Subcutaneous abdominal adipose tissue (tissue), 5 donors: Measurements from ENCODE around the gene CNDP2.

Experiments used
- H3K27ac ChIP-seq: one replicate; pipeline ENCODE4 v1.7.0; 2013; ENCODE audit warnings: low read depth, mild to moderate bottlenecking, inconsistent platforms, low read length, moderate library complexity
- H3K27me3 ChIP-seq, 5 donors: one replicate each; pipeline ENCODE4 v1.7.0; 2013; ENCODE audit warnings: low read length in 5 of 5, inconsistent platforms in 1 of 5; ENCODE audit not compliant: control insufficient read depth in 5 of 5, insufficient read depth in 4 of 5
- H3K36me3 ChIP-seq, 5 donors: one replicate each; pipeline ENCODE4 v1.7.0; 2013; ENCODE audit warnings: low read length in 5 of 5; ENCODE audit not compliant: control insufficient read depth in 5 of 5, insufficient read depth in 5 of 5
- H3K4me1 ChIP-seq, 5 donors: one replicate each; pipeline ENCODE4 v1.7.0; 2013; ENCODE audit warnings: low read length in 5 of 5, mild to moderate bottlenecking in 3 of 5, moderate library complexity in 1 of 5; ENCODE audit not compliant: control insufficient read depth in 5 of 5, insufficient read depth in 5 of 5
- H3K4me3 ChIP-seq, 5 donors: one replicate each; pipeline ENCODE4 v1.7.0; 2013; ENCODE audit warnings: low read length in 5 of 5, low read depth in 1 of 5
- H3K9ac ChIP-seq, 5 donors: one replicate each; pipeline ENCODE4 v1.7.0; 2013; ENCODE audit warnings: low read length in 5 of 5, mild to moderate bottlenecking in 4 of 5, moderate library complexity in 3 of 5
- H3K9me3 ChIP-seq, 5 donors: one replicate each; pipeline ENCODE4 v1.7.0; 2013; ENCODE audit warnings: low read length in 5 of 5; ENCODE audit not compliant: control insufficient read depth in 5 of 5
- donor health status: healthy.
- donor health status: healthy.
- donor health status: healthy.
- donor health status: healthy.
- donor health status: healthy.

Gene CNDP2

DNA sequence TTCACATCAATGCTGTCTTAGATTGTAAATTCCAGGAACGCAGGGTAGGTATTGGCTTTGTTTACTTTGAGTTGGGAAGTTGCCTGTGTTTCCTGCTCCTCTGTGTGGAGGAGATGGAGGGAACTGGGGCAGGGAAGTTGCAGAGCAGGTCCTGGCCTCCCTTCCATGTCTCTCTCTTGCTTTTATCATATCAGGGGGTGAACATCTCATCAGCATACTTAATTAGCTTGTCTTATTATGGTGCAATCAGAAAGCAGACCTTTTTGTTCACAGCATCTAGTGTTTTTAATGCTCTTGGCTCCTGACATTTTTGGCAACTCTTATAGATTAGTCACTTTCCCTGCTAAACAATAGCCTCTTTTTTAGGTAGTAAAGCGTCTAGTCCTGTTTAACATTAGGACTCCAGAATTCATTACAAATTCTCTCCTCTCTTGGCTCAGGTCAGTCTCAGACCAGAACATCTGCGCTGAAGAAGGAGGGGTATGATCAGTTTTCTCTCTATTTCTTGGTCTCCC lies 27.6 kb upstream of the CNDP2 start:
- Histone ChIP-seq H3K36me3 (no peaks in the 10 kb centered on the region), H3K9me3 (peaks cover 0 to 8% (median 0%) of the 10 kb centered on the region in 5 donors), H3K27me3 (no peaks in the 10 kb centered on the region), H3K4me3 (no peak overlapping the region), H3K4me1 (peaks cover 0 to 11% (median 2%) of the 10 kb centered on the region in 5 donors), H3K9ac (no peak overlapping the region), H3K27ac (no peak overlapping the region)

DNA sequence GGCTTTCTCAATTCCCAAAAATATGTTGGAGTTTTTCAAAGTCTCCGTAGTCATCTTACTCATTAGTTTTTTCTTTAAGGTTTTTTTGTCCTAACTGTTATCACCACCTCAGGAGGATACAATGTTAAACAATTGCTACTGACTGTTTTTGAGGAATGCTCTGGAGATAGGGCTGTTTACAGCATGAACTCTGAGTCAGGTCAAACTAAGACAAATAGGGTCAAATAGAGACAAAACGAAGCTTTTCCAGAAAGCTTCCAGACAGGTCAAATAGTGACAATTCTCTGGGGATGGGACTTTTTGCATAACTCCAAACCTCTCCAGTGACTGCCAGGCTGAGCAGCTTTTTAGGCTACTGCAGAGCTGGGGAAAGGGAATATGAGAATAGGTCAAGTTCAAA lies 23.9 kb upstream of the CNDP2 start:
- no peaks in the 10 kb centered on the region for H3K27me3 ChIP-seq
- no peak overlapping the region for H3K4me3 ChIP-seq
- no peak overlapping the region for H3K27ac ChIP-seq
- no peak overlapping the region for H3K9ac ChIP-seq
- H3K4me1 ChIP-seq = peaks cover 0 to 11% (median 2%) of the 10 kb centered on the region in 5 donors
- H3K9me3 ChIP-seq = peaks cover 0 to 8% (median 0%) of the 10 kb centered on the region in 5 donors
- no peaks in the 10 kb centered on the region for H3K36me3 ChIP-seq

GRCh38 chr18:74473976-74474640 lies 22.1 kb upstream of the CNDP2 start:
- no peak overlapping the region for H3K9ac ChIP-seq
- H3K4me1 ChIP-seq = peaks cover 0 to 3% (median under 1%) of the 10 kb centered on the region in 5 donors
- no peaks in the 10 kb centered on the region for H3K36me3 ChIP-seq
- H3K27me3 ChIP-seq = no peaks in the 10 kb centered on the region
- H3K9me3 ChIP-seq = peaks cover 0 to 8% (median 0%) of the 10 kb centered on the region in 5 donors
- H3K4me3 ChIP-seq = no peak overlapping the region
- no peak overlapping the region for H3K27ac ChIP-seq

DNA sequence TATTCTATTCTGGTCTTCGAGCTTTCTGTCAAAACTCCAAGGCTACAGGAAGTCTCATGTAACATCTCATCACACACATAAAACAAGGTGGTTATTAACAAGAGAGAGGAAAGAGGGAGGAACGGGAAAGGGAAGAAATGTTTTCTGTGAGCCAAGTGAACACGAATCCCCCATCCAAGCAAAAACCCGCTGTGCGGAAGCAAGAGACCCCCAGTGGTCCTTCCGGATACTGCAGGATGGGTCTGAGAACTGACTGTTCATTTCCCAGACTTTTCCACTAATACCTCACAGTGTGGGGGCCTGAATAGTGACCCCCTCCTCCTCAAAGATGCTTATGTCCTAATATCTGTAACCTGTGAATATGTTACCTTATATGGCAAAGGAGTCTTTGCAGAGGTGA lies 20.0 kb upstream of the CNDP2 start:
- no peaks in the 10 kb centered on the region for H3K36me3 ChIP-seq
- no peaks in the 10 kb centered on the region for H3K27me3 ChIP-seq
- no peak overlapping the region for H3K4me3 ChIP-seq
- H3K4me1 ChIP-seq = peaks cover 0 to 8% (median 2%) of the 10 kb centered on the region in 5 donors
- H3K9me3 ChIP-seq = no peaks in the 10 kb centered on the region
- H3K9ac ChIP-seq = no peak overlapping the region
- H3K27ac ChIP-seq = no peak overlapping the region

DNA sequence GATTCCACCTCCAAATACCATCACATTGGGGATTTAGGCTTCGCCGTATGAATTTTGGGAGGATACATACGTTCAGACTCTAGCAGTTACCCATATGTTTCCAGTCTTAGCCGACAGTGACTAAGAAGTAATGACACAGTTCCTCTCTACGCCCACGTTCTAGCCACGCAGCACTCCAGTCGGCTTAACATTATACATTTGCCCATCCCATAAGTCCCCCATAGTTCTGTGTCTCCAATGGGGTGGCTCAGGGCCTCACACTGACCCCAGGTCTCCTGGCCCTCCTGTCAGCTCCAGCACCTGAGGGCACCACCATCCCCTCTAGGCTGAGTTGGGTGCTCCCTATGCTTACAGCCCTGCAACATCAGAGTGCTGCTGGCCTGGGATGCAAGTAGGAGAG lies 18.4 kb upstream of the CNDP2 start:
- Histone ChIP-seq H3K4me3 (no peak overlapping the region), H3K27me3 (no peaks in the 10 kb centered on the region), H3K27ac (no peak overlapping the region), H3K4me1 (peaks cover 0 to 8% (median 2%) of the 10 kb centered on the region in 5 donors), H3K36me3 (no peaks in the 10 kb centered on the region), H3K9me3 (no peaks in the 10 kb centered on the region), H3K9ac (no peak overlapping the region)

DNA sequence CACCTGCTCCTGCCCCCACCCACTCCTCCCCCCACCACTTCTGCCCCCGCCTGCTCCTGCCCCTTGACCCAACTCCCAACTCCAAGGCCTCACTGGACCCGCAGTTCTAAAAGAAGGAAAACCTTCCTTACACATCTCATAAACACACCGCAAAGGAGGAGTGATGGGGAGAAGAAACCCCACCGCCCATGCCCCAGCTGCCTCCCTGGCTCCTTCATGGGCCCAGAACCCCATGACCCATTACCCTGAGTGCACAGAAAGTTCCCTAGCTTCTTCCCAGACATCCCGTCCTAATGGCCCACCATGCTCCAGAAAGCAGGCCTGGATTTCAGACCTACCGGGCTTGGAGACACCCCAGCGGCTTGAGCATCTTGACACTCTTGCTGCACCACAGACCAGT lies 17.8 kb upstream of the CNDP2 start:
- no peaks in the 10 kb centered on the region for H3K36me3 ChIP-seq
- peaks cover 0 to 8% (median 2%) of the 10 kb centered on the region in 5 donors for H3K4me1 ChIP-seq
- H3K9ac ChIP-seq = no peak overlapping the region
- no peak overlapping the region for H3K4me3 ChIP-seq
- H3K9me3 ChIP-seq = no peaks in the 10 kb centered on the region
- H3K27ac ChIP-seq = no peak overlapping the region
- no peaks in the 10 kb centered on the region for H3K27me3 ChIP-seq

DNA sequence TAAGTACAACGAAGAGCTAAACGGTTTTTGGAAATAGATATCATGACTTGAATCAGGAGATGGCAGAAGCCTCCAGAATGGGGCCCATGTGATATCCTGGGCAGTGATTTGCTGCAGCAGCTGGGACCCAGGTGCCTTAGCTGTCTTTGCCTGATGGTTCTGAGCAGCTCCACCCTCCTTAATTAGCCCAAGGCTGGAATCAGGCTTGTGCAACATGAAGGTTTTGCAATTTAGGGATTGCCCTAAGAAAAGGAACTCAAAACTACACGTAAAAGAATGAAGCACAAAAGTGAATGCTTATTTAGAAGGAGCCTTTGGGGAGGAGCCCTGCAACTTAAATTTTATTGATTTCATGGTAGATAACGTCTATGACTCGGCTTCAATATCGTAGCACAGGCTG lies 17.3 kb upstream of the CNDP2 start:
- H3K4me1 ChIP-seq = peaks cover 0 to 8% (median 2%) of the 10 kb centered on the region in 5 donors
- H3K27me3 ChIP-seq = no peaks in the 10 kb centered on the region
- H3K4me3 ChIP-seq = no peak overlapping the region
- no peaks in the 10 kb centered on the region for H3K36me3 ChIP-seq
- H3K9ac ChIP-seq = no peak overlapping the region
- no peak overlapping the region for H3K27ac ChIP-seq
- H3K9me3 ChIP-seq = no peaks in the 10 kb centered on the region

- Histone ChIP-seq H3K27ac (no peak overlapping the region), H3K4me3 (no peak overlapping the region), H3K9ac (no peak overlapping the region), H3K4me1 (peaks cover 0 to 11% (median 2%) of the 10 kb centered on the region in 5 donors), H3K27me3 (no peaks in the 10 kb centered on the region), H3K9me3 (no peaks in the 10 kb centered on the region), H3K36me3 (no peaks in the 10 kb centered on the region)
These were observed 16.5 kb upstream of the CNDP2 start for GRCh38 chr18:74479486-74480148.

GRCh38 chr18:74480149-74480651 lies 16.0 kb upstream of the CNDP2 start:
- no peaks in the 10 kb centered on the region for H3K36me3 ChIP-seq
- no peak overlapping the region for H3K4me3 ChIP-seq
- H3K27me3 ChIP-seq = no peaks in the 10 kb centered on the region
- H3K4me1 ChIP-seq = peaks cover 0 to 12% (median 6%) of the 10 kb centered on the region in 5 donors
- no peaks in the 10 kb centered on the region for H3K9me3 ChIP-seq
- no peak overlapping the region for H3K27ac ChIP-seq
- H3K9ac ChIP-seq = no peak overlapping the region

- H3K27ac ChIP-seq = no peak overlapping the region
- peaks cover 0 to 18% (median 9%) of the 10 kb centered on the region in 5 donors for H3K4me1 ChIP-seq
- H3K27me3 ChIP-seq = peaks cover 0 to 2% (median 0%) of the 10 kb centered on the region in 5 donors
- H3K9me3 ChIP-seq = no peaks in the 10 kb centered on the region
- H3K36me3 ChIP-seq = no peaks in the 10 kb centered on the region
- H3K9ac ChIP-seq = no peak overlapping the region
- H3K4me3 ChIP-seq = no peak overlapping the region
These were observed 13.5 kb upstream of the CNDP2 start for GRCh38 chr18:74482697-74483096.
